ENCODE data around the gene POTEB3. TPM values are rescaled to one million over a fixed set of nuclear protein-coding genes. Genes with fewer than 3 reads are reported as not detected.
"Not testable (repeated sequence)": the region's sequence is repeated elsewhere in the genome, so short reads cannot be mapped to it uniquely, and the experiment has no call there.

The POTEB3 gene
- polyA plus RNA-seq = not detected

GRCh38 chr15:21440399-21440798, at the start of gene POTEB3:
POTEB3 (minus strand) TSS chr15:21440499; CDS start chr15:21440011, 488 bp downstream.
- H3K36me3 ChIP-seq (ENCODE audit: control insufficient read depth in 2 of 2, insufficient read depth in 2 of 2, low read length in 1 of 2); H3K9me3 ChIP-seq (ENCODE audit: control insufficient read depth in 2 of 2, insufficient read depth in 1 of 2, low read depth in 1 of 2, low read length in 1 of 2); H3K27ac ChIP-seq (ENCODE audit: low read depth in 2 of 2, low read length in 1 of 2); H3K27me3 ChIP-seq (ENCODE audit: control insufficient read depth in 1 of 2, insufficient read depth in 2 of 2, low read length in 2 of 2); H3K4me3 ChIP-seq (ENCODE audit: low read depth in 1 of 2, low read length in 2 of 2); H3K4me1 ChIP-seq (ENCODE audit: control insufficient read depth in 2 of 2, insufficient read depth in 2 of 2, low read length in 1 of 2): not testable (repeated sequence)
- WGBS, 2 donors = no CpG with 5 or more reads among the region's 35 CpGs

DNA sequence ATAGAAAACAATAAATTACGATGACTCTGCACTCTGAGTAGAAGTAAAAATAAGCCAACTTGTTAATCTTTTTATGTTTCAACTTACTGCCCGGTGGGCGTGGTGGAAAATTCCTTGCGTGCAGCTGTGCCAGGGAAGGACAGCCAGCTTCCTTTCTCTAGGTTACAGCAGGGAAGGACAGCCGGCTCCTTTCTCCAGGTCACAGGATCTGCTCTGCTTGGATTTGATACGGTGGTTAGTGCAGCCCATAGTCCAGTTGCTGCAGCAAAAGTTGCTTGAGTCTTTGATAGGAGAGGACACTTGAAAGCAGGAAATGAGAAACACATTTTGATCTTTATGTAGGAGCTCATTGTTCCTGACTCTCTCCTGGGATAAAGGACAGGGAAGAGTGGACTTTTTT, 13.4 kb upstream of the POTEB3 start:
- H3K27me3 ChIP-seq (ENCODE audit: control insufficient read depth in 1 of 2, insufficient read depth in 2 of 2, low read length in 2 of 2); H3K36me3 ChIP-seq (ENCODE audit: control insufficient read depth in 2 of 2, insufficient read depth in 2 of 2, low read length in 1 of 2); H3K4me1 ChIP-seq (ENCODE audit: control insufficient read depth in 2 of 2, insufficient read depth in 2 of 2, low read length in 1 of 2); H3K27ac ChIP-seq (ENCODE audit: low read depth in 2 of 2, low read length in 1 of 2); H3K4me3 ChIP-seq (ENCODE audit: low read depth in 1 of 2, low read length in 2 of 2); H3K9me3 ChIP-seq (ENCODE audit: control insufficient read depth in 2 of 2, insufficient read depth in 1 of 2, low read depth in 1 of 2, low read length in 1 of 2): not testable (repeated sequence)
- WGBS, 2 donors = 67% methylated on average over 1 of the region's 6 CpGs; no CpG with 5 or more reads in 1 of the 2 donors

DNA sequence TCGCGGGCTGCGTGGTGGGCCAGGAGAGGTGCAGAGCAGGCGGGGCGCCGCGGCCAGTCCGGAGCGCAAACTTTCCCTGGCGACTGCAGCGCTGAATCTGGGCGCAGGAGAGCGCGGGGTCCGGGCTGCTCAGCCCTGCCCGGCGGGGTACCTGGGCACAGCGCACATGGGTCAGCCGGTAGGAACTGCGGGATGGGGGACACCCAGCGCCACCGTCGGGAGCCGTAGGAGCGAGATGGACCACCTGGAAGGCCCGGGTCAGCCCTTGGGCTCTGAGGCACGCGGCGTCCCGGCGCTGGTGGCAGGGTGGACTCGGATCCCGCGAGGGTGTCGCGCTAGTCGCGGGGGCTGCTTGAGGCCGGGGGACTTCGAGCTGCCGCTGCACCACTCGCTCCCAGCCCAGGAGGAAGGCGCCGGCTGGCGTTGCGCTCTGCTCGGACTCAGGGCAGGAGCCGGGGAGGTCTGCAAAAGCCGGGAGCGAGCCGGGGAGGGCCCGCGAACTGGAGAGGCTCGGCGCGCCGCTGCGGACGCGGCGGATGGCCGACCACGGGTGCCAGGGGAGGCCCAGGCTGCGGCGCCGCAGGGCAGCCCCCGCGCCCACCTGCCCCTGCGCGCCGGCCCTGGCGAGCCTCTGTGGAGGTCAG, 11.7 kb upstream of the POTEB3 start:
- H3K9me3 ChIP-seq (ENCODE audit: control insufficient read depth in 2 of 2, insufficient read depth in 1 of 2, low read depth in 1 of 2, low read length in 1 of 2); H3K4me1 ChIP-seq (ENCODE audit: control insufficient read depth in 2 of 2, insufficient read depth in 2 of 2, low read length in 1 of 2); H3K4me3 ChIP-seq (ENCODE audit: low read depth in 1 of 2, low read length in 2 of 2); H3K36me3 ChIP-seq (ENCODE audit: control insufficient read depth in 2 of 2, insufficient read depth in 2 of 2, low read length in 1 of 2); H3K27me3 ChIP-seq (ENCODE audit: control insufficient read depth in 1 of 2, insufficient read depth in 2 of 2, low read length in 2 of 2); H3K27ac ChIP-seq (ENCODE audit: low read depth in 2 of 2, low read length in 1 of 2): not testable (repeated sequence)
- no CpG with 5 or more reads among the region's 72 CpGs for WGBS, 2 donors

DNA sequence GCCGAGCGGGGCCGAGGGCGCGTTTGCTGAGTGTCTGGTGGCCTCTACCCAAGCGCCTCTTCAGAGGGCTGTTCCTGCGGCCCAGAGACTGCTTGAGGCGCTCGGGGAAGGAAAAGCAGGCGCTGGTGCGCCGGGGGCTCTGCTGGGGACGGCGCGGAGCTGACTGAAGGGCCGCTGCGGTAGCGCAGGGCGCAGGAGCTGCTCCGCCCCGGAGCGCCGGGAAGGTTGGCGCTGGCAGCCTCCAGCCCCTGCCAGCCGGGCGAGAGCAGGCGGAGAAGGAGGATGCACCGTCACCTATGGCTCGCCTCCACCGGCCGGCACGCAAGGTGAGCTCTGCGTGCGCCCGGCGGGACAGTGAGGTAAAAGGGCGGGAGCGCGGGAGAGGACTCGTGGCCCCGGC, 11.2 kb upstream of the POTEB3 start:
- no CpG with 5 or more reads among the region's 41 CpGs for WGBS, 2 donors
- not testable (repeated sequence) for H3K9me3 ChIP-seq (ENCODE audit: control insufficient read depth in 2 of 2, insufficient read depth in 1 of 2, low read depth in 1 of 2, low read length in 1 of 2); H3K4me3 ChIP-seq (ENCODE audit: low read depth in 1 of 2, low read length in 2 of 2); H3K27me3 ChIP-seq (ENCODE audit: control insufficient read depth in 1 of 2, insufficient read depth in 2 of 2, low read length in 2 of 2); H3K36me3 ChIP-seq (ENCODE audit: control insufficient read depth in 2 of 2, insufficient read depth in 2 of 2, low read length in 1 of 2); H3K27ac ChIP-seq (ENCODE audit: low read depth in 2 of 2, low read length in 1 of 2); H3K4me1 ChIP-seq (ENCODE audit: control insufficient read depth in 2 of 2, insufficient read depth in 2 of 2, low read length in 1 of 2)

- H3K4me3 ChIP-seq (ENCODE audit: low read depth in 1 of 2, low read length in 2 of 2); H3K9me3 ChIP-seq (ENCODE audit: control insufficient read depth in 2 of 2, insufficient read depth in 1 of 2, low read depth in 1 of 2, low read length in 1 of 2); H3K27ac ChIP-seq (ENCODE audit: low read depth in 2 of 2, low read length in 1 of 2); H3K36me3 ChIP-seq (ENCODE audit: control insufficient read depth in 2 of 2, insufficient read depth in 2 of 2, low read length in 1 of 2); H3K27me3 ChIP-seq (ENCODE audit: control insufficient read depth in 1 of 2, insufficient read depth in 2 of 2, low read length in 2 of 2); H3K4me1 ChIP-seq (ENCODE audit: control insufficient read depth in 2 of 2, insufficient read depth in 2 of 2, low read length in 1 of 2): not testable (repeated sequence)
- WGBS, 2 donors = 57 to 80% methylated on average over 2 of the region's 4 CpGs
These were observed 32.9 kb downstream of the POTEB3 start for GRCh38 chr15:21407366-21407765.

DNA sequence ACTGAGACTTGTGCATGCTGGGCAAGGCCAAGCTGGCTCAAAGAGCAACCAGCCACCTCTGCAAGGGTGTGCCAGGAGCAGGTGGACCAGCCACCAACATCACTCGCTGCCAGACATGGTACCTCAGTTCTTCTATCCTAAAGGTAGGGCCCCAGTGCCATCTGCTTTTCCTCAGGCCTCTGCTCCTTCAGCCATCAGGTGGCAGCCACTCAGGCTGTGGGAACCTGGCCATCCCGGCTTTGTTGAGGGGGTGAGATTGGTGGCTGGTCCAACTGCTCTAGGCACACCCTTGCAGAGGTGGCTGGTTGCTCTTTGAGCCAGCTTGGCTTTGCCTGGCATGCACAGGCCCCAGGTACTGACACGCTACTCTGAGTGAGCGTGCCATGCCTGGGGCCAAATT, 38.8 kb downstream of the POTEB3 start:
- WGBS, 2 donors = 59% methylated on average over 3 of the region's 4 CpGs; no CpG with 5 or more reads in 1 of the 2 donors
- not testable (repeated sequence) for H3K36me3 ChIP-seq (ENCODE audit: control insufficient read depth in 2 of 2, insufficient read depth in 2 of 2, low read length in 1 of 2)

DNA sequence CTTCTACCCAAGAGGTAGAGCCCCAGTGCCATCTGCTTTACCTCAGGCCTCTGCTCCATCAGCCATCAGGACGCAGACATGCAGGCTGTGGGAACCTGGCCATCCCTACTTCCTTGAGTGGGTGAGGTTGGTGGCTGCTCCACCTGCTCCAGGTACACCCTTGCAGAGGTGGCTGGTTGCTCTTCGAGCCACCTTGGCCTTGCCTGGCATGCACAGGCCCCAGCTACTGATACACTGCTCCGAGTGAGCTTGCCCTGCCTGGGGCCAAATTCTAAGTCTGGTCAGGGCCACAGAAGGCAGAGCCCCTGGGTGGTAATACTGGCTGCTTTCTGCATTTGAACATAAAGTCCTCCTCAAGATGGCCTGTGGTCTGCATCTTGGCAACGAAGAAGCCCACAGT, 41.2 kb downstream of the POTEB3 start:
- 24 to 77% methylated on average over 2 to 3 of the region's 4 CpGs for WGBS, 2 donors
- H3K36me3 ChIP-seq (ENCODE audit: control insufficient read depth in 2 of 2, insufficient read depth in 2 of 2, low read length in 1 of 2); H3K27ac ChIP-seq (ENCODE audit: low read depth in 2 of 2, low read length in 1 of 2); H3K4me3 ChIP-seq (ENCODE audit: low read depth in 1 of 2, low read length in 2 of 2); H3K27me3 ChIP-seq (ENCODE audit: control insufficient read depth in 1 of 2, insufficient read depth in 2 of 2, low read length in 2 of 2); H3K9me3 ChIP-seq (ENCODE audit: control insufficient read depth in 2 of 2, insufficient read depth in 1 of 2, low read depth in 1 of 2, low read length in 1 of 2); H3K4me1 ChIP-seq (ENCODE audit: control insufficient read depth in 2 of 2, insufficient read depth in 2 of 2, low read length in 1 of 2): not testable (repeated sequence)

More for the DNA sequence above, 38.8 kb downstream of the POTEB3 start:
- not testable (repeated sequence) for H3K4me3 ChIP-seq (ENCODE audit: low read depth in 1 of 2, low read length in 2 of 2); H3K27me3 ChIP-seq (ENCODE audit: control insufficient read depth in 1 of 2, insufficient read depth in 2 of 2, low read length in 2 of 2); H3K4me1 ChIP-seq (ENCODE audit: control insufficient read depth in 2 of 2, insufficient read depth in 2 of 2, low read length in 1 of 2); H3K27ac ChIP-seq (ENCODE audit: low read depth in 2 of 2, low read length in 1 of 2); H3K9me3 ChIP-seq (ENCODE audit: control insufficient read depth in 2 of 2, insufficient read depth in 1 of 2, low read depth in 1 of 2, low read length in 1 of 2)

DNA sequence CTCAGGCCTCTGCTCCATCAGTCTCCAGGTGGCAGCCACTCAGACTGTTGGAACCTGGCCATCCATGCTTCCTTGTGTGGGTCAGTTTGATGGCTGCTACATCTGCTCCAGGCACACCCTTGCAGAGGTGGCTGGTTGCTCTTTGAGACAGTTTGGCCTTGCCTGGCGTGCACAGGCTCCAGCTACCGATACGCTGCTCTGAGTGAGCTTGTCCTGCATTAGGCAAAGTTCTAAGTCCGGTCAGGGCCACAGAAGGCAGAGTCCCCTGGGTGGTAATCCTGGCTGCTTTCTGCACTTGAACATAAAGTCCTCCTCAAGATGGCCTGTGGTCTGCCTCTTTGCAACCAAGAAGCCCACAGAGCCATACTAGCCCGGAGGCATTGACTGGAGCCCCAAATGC, 41.8 kb downstream of the POTEB3 start:
- not testable (repeated sequence) for H3K27ac ChIP-seq (ENCODE audit: low read depth in 2 of 2, low read length in 1 of 2); H3K27me3 ChIP-seq (ENCODE audit: control insufficient read depth in 1 of 2, insufficient read depth in 2 of 2, low read length in 2 of 2); H3K4me3 ChIP-seq (ENCODE audit: low read depth in 1 of 2, low read length in 2 of 2); H3K36me3 ChIP-seq (ENCODE audit: control insufficient read depth in 2 of 2, insufficient read depth in 2 of 2, low read length in 1 of 2); H3K9me3 ChIP-seq (ENCODE audit: control insufficient read depth in 2 of 2, insufficient read depth in 1 of 2, low read depth in 1 of 2, low read length in 1 of 2); H3K4me1 ChIP-seq (ENCODE audit: control insufficient read depth in 2 of 2, insufficient read depth in 2 of 2, low read length in 1 of 2)
- 69% methylated on average over 3 of the region's 5 CpGs; no CpG with 5 or more reads in 1 of the 2 donors for whole genome bisulfite sequencing, 2 donors

- WGBS, 2 donors = 83% methylated on average over 1 of the region's 2 CpGs; no CpG with 5 or more reads in 1 of the 2 donors
- not testable (repeated sequence) for H3K36me3 ChIP-seq (ENCODE audit: control insufficient read depth in 2 of 2, insufficient read depth in 2 of 2, low read length in 1 of 2)
These were observed 42.6 kb downstream of the POTEB3 start for GRCh38 chr15:21397656-21398055.

DNA sequence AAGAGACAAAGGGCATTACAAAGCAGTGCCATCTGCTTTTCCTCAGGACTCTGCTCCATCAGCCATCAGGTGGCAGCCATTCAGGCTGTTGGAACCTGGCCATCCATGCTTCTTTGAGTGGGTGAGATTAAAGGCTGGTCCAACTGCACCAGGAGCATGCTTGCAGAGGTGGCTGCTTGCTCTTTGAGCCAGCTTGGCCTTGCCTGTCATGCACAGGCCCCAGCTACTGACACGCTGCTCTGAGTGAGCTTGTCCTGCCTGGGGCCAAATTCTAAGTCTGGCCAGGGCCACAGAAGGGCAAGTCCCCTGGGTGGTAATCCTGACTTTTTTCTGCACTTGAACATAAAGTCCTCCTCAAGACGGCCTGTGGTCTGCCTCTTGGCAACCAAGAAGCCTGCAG, 43.1 kb downstream of the POTEB3 start:
- not testable (repeated sequence) for H3K27me3 ChIP-seq (ENCODE audit: control insufficient read depth in 1 of 2, insufficient read depth in 2 of 2, low read length in 2 of 2); H3K4me3 ChIP-seq (ENCODE audit: low read depth in 1 of 2, low read length in 2 of 2); H3K9me3 ChIP-seq (ENCODE audit: control insufficient read depth in 2 of 2, insufficient read depth in 1 of 2, low read depth in 1 of 2, low read length in 1 of 2); H3K4me1 ChIP-seq (ENCODE audit: control insufficient read depth in 2 of 2, insufficient read depth in 2 of 2, low read length in 1 of 2); H3K36me3 ChIP-seq (ENCODE audit: control insufficient read depth in 2 of 2, insufficient read depth in 2 of 2, low read length in 1 of 2); H3K27ac ChIP-seq (ENCODE audit: low read depth in 2 of 2, low read length in 1 of 2)
- 64% methylated on average over 1 of the region's 2 CpGs; no CpG with 5 or more reads in 1 of the 2 donors for WGBS, 2 donors

More at GRCh38 chr15:21397656-21398055, 42.6 kb downstream of the POTEB3 start:
- not testable (repeated sequence) for H3K4me3 ChIP-seq (ENCODE audit: low read depth in 1 of 2, low read length in 2 of 2); H3K27me3 ChIP-seq (ENCODE audit: control insufficient read depth in 1 of 2, insufficient read depth in 2 of 2, low read length in 2 of 2); H3K27ac ChIP-seq (ENCODE audit: low read depth in 2 of 2, low read length in 1 of 2); H3K9me3 ChIP-seq (ENCODE audit: control insufficient read depth in 2 of 2, insufficient read depth in 1 of 2, low read depth in 1 of 2, low read length in 1 of 2); H3K4me1 ChIP-seq (ENCODE audit: control insufficient read depth in 2 of 2, insufficient read depth in 2 of 2, low read length in 1 of 2)
